WTC11 (cell line): ENCODE data around the gene FAM20A. TPM values are rescaled to one million over a fixed set of nuclear protein-coding genes. Genes with fewer than 3 reads are reported as not detected.

Experiments used
- ATAC-seq: fragments of 200-7000 bp; cut with Tn5 transposase; 2 replicates; pipeline ENCODE4 v1.10.0; 2021; ENCODE audit warnings: mild to moderate bottlenecking, moderate library complexity
- CTCF ChIA-PET: fragments of 300-600 bp; sonication (Branson Sonifier 250); formaldehyde crosslinking; loops from one replicate; lab custom pipeline; 2021; ENCODE audit warnings: antibody characterized with exemption; lab: Charles Lee
- POLR2A ChIA-PET: fragments of 350-600 bp; sonication (Branson Sonifier 250); formaldehyde crosslinking; loops from one replicate; lab custom pipeline; 2021; ENCODE audit warnings: antibody characterized with exemption; lab: Charles Lee
- DNase-seq: peaks from one replicate; pipeline ENCODE4 v3.0.0; 2021; ENCODE audit warnings: low spot score
- H3K27ac Mint-ChIP-seq: 2 replicates; pipeline ENCODE4 v1.8.0; 2021; ENCODE audit warnings: mixed read lengths
- H3K27me3 Mint-ChIP-seq: 2 replicates; pipeline ENCODE4 v1.8.0; 2021; ENCODE audit warnings: low read depth, mild to moderate bottlenecking, moderate library complexity, mixed read lengths
- H3K36me3 Mint-ChIP-seq: 2 replicates; pipeline ENCODE4 v1.8.0; 2021; ENCODE audit warnings: mixed read lengths
- H3K4me1 Mint-ChIP-seq: 2 replicates; pipeline ENCODE4 v1.8.0; 2022; ENCODE audit warnings: mixed read lengths
- H3K4me3 Mint-ChIP-seq: 2 replicates; pipeline ENCODE4 v1.8.0; 2021; ENCODE audit warnings: mild to moderate bottlenecking, moderate library complexity, mixed read lengths
- H3K9me3 Mint-ChIP-seq: 2 replicates; pipeline ENCODE4 v1.8.0; 2021; ENCODE audit warnings: mixed read lengths
- AR ChIP-seq: fragments of 250-450 bp; sonication (Bioruptor Pico); IDR thresholded peaks from 2 replicates; pipeline ENCODE4 v1.9.0; 2021; ENCODE audit warnings: mild to moderate bottlenecking
- ATF1 ChIP-seq: sonication (generic); formaldehyde crosslinking; IDR thresholded peaks from 2 replicates; pipeline ENCODE4 v1.8.1; 2023; ENCODE audit warnings: mild to moderate bottlenecking, moderate library complexity, missing genetic modification reagents
- ATF2 ChIP-seq: sonication (generic); formaldehyde crosslinking; IDR thresholded peaks from 2 replicates; pipeline ENCODE4 v1.8.1; 2022; ENCODE audit warnings: low read depth, missing genetic modification reagents, borderline replicate concordance
- GRHL2 ChIP-seq: fragments of 250-450 bp; sonication (Bioruptor Pico); IDR thresholded peaks from 2 replicates; pipeline ENCODE4 v1.8.0; 2022; ENCODE audit warnings: mild to moderate bottlenecking, moderate library complexity; ENCODE audit not compliant: insufficient replicate concordance, severe bottlenecking
- GTF2I ChIP-seq: fragments of 250-450 bp; sonication (Bioruptor Pico); conservative IDR thresholded peaks from 2 replicates; pipeline ENCODE4 v1.4.0; 2021; ENCODE audit warnings: mild to moderate bottlenecking
- HMGA2 ChIP-seq: fragments of 250-450 bp; sonication (Bioruptor Pico); IDR thresholded peaks from 2 replicates; pipeline ENCODE4 v1.4.0; 2021; ENCODE audit warnings: mild to moderate bottlenecking, moderate library complexity
- NFYB ChIP-seq: sonication (generic); formaldehyde crosslinking; conservative IDR thresholded peaks from 2 replicates; pipeline ENCODE4 v1.8.0; 2022; ENCODE audit warnings: low read depth, missing genetic modification reagents
- NR1H2 ChIP-seq: sonication (generic); formaldehyde crosslinking; IDR thresholded peaks from 2 replicates; pipeline ENCODE4 v1.9.0; 2021; ENCODE audit warnings: mild to moderate bottlenecking, moderate library complexity, missing genetic modification reagents
- NR2C2 ChIP-seq: sonication (generic); formaldehyde crosslinking; IDR thresholded peaks from 2 replicates; pipeline ENCODE4 v1.8.0; 2022; ENCODE audit warnings: mild to moderate bottlenecking, missing genetic modification reagents
- PRRX2 ChIP-seq: fragments of 250-450 bp; sonication (Bioruptor Pico); IDR thresholded peaks from 2 replicates; pipeline ENCODE4 v1.8.0; 2021; ENCODE audit warnings: mild to moderate bottlenecking
- RELA ChIP-seq: sonication (generic); formaldehyde crosslinking; IDR thresholded peaks from 2 replicates; pipeline ENCODE4 v1.8.1; 2022; ENCODE audit warnings: missing genetic modification reagents, mild to moderate bottlenecking, borderline replicate concordance
- SOX15 ChIP-seq: fragments of 250-450 bp; sonication (Bioruptor Pico); IDR thresholded peaks from 2 replicates; pipeline ENCODE4 v1.9.0; 2021; ENCODE audit warnings: mild to moderate bottlenecking
- ZBTB21 ChIP-seq: sonication (generic); formaldehyde crosslinking; IDR thresholded peaks from 2 replicates; pipeline ENCODE4 v1.8.1; 2023; ENCODE audit warnings: mild to moderate bottlenecking, missing genetic modification reagents, borderline replicate concordance
- ZNF121 ChIP-seq: sonication (generic); formaldehyde crosslinking; IDR thresholded peaks from 2 replicates; pipeline ENCODE4 v1.8.0; 2023; ENCODE audit warnings: missing genetic modification reagents
- ZNF138 ChIP-seq: sonication (generic); formaldehyde crosslinking; conservative IDR thresholded peaks from 2 replicates; pipeline ENCODE4 v1.8.1; 2022; ENCODE audit warnings: mild to moderate bottlenecking, moderate library complexity, missing genetic modification reagents
- total RNA-seq: library from RNA; stranded (reverse); gene quantifications from 3 replicates; pipeline ENCODE4 v1.2.3, GENCODE V29; 2021
- TF ChIP-seq, protein P1 (sequence below): sonication (generic); formaldehyde crosslinking; IDR thresholded peaks from 2 replicates; pipeline ENCODE4 v1.8.1; 2022; ENCODE audit warnings: low read depth, mild to moderate bottlenecking, moderate library complexity, missing genetic modification reagents, borderline replicate concordance
- TF ChIP-seq, protein P2 (sequence below): sonication (generic); formaldehyde crosslinking; IDR thresholded peaks from 2 replicates; pipeline ENCODE4 v1.8.0; 2022; ENCODE audit warnings: missing genetic modification reagents

The FAM20A gene
- total RNA-seq, 1 experiment from 2014 or later, result 5.8 TPM

GRCh38 chr17:68514831-68515635 lies 86.1 kb downstream of the FAM20A start:
- no peaks in the 10 kb centered on the region; the same call in 1 of the 2 replicates for H3K27me3 Mint-ChIP-seq
- H3K27ac Mint-ChIP-seq, result peak overlapping the region; percentile 4; the same call in 1 of the 2 replicates
- ATAC-seq (no peak), DNase-seq (no peak)
- peak overlapping the region; percentile 98 for H3K4me3 Mint-ChIP-seq
- H3K36me3 Mint-ChIP-seq, result peaks cover 48% of the 10 kb centered on the region
- peaks cover 33% of the 10 kb centered on the region for H3K9me3 Mint-ChIP-seq
- ChIA-PET CTCF (interaction anchor here (1.1 kb wide), 1 partner anchor 257 kb away, joined by 3 read pairs; no protein-coding TSS in a partner anchor), POLR2A (no interaction called here)
- no peak for TF ChIP-seq ATF1 (CRISPR knock-in tag)
- TF ChIP-seq HMGA2, result no peak
- no peak for TF ChIP-seq ZBTB21 (CRISPR knock-in tag)
- no peak for TF ChIP-seq ZNF138 (CRISPR knock-in tag)
- no peak for TF ChIP-seq ATF2 (CRISPR knock-in tag)
- no peak for TF ChIP-seq NFYB (CRISPR knock-in tag)
- no peak for TF ChIP-seq GRHL2 (CRISPR knock-in tag)
- TF ChIP-seq RELA (CRISPR knock-in tag), result no peak
- no peak for TF ChIP-seq AR (CRISPR knock-in tag)
- TF ChIP-seq, protein P1, sequence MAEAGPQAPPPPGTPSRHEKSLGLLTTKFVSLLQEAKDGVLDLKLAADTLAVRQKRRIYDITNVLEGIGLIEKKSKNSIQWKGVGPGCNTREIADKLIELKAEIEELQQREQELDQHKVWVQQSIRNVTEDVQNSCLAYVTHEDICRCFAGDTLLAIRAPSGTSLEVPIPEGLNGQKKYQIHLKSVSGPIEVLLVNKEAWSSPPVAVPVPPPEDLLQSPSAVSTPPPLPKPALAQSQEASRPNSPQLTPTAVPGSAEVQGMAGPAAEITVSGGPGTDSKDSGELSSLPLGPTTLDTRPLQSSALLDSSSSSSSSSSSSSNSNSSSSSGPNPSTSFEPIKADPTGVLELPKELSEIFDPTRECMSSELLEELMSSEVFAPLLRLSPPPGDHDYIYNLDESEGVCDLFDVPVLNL (CRISPR knock-in tag), result no peak
- no peak for TF ChIP-seq PRRX2
- no peak for TF ChIP-seq SOX15 (CRISPR knock-in tag)
- TF ChIP-seq ZNF121, result no peak
- no peak for TF ChIP-seq NR1H2 (CRISPR knock-in tag)
- TF ChIP-seq NR2C2 (CRISPR knock-in tag), result no peak
- TF ChIP-seq, protein P2, sequence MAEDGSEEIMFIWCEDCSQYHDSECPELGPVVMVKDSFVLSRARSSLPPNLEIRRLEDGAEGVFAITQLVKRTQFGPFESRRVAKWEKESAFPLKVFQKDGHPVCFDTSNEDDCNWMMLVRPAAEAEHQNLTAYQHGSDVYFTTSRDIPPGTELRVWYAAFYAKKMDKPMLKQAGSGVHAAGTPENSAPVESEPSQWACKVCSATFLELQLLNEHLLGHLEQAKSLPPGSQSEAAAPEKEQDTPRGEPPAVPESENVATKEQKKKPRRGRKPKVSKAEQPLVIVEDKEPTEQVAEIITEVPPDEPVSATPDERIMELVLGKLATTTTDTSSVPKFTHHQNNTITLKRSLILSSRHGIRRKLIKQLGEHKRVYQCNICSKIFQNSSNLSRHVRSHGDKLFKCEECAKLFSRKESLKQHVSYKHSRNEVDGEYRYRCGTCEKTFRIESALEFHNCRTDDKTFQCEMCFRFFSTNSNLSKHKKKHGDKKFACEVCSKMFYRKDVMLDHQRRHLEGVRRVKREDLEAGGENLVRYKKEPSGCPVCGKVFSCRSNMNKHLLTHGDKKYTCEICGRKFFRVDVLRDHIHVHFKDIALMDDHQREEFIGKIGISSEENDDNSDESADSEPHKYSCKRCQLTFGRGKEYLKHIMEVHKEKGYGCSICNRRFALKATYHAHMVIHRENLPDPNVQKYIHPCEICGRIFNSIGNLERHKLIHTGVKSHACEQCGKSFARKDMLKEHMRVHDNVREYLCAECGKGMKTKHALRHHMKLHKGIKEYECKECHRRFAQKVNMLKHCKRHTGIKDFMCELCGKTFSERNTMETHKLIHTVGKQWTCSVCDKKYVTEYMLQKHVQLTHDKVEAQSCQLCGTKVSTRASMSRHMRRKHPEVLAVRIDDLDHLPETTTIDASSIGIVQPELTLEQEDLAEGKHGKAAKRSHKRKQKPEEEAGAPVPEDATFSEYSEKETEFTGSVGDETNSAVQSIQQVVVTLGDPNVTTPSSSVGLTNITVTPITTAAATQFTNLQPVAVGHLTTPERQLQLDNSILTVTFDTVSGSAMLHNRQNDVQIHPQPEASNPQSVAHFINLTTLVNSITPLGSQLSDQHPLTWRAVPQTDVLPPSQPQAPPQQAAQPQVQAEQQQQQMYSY (CRISPR knock-in tag), result no peak
- TF ChIP-seq GTF2I (CRISPR knock-in tag), result no peak
- TF ChIP-seq, all 79 proteins: peak for 0
- H3K4me1 Mint-ChIP-seq, result peaks cover 32% of the 10 kb centered on the region
